NCI-H526 treated with DMSO at 0.1 percent for 48 hours (cell line): ENCODE results near the gene OR56A5.

Source experiments
- DNase-seq: peaks from one replicate; lab custom pipeline; 2025; lab: John Stamatoyannopoulos, UW

The OR56A5 gene

DNA sequence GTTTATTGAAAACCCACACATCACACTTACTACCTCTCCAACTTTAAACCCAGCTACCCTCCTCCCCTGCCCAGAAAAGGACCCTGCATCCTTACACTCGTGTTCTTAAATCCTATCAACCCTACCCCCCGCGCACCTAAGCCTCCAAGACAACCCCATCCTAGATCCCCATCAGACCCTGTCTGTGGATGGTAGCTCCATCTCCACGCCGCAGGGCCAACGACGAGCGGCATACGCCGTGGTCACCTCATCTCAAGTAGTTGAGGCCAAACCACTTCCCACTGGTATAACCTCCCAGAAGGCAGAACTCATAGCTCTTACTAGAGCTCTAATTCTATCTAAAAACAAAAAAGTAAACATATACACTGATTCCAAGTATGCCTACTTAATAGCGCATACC, 35.6 kb downstream of the OR56A5 start:
- DNase-seq, result no peak

GRCh38 chr11:5931061-5931460, 37.2 kb downstream of the OR56A5 start:
- DNase-seq, result no peak

GRCh38 chr11:5930614-5931013, 37.7 kb downstream of the OR56A5 start:
- no peak for DNase-seq

DNA sequence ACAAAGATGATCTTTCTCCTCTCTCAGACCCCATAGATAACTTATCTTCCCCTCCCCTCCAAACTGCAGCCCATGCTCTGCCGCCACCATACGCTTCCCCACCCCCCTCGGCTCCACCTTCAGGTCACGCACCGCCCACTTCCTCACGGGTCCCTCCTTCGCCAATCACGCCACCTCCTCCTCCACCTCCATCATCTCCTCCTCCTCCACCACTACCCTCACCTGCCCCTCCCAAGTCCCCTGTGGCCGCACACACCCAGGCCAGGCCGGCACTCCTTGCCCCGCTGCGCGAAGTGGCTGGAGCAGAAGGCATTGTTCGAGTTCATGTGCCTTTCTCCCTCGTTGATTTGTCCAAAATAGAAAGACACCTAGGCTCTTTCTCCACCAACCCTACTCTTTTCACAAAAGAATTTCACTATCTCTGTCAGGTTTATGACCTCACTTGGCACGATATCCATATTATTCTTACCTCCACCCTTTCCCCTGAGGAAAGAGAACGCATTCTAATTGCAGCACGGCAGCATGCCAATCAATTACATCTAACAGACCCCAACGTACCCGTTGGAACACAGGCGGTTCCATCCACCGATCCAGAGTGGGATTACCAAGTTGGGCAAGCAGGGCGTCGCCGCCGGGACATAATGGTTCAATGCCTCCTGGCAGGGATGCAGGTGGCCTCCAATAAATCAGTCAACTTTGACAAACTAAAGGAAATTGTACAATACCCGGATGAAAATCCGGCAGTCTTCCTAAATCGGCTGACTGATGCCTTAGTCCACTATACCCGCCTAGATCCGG, 38.5 kb downstream of the OR56A5 start:
- no peak for DNase-seq

- no peak for DNase-seq
Measured at GRCh38 chr11:5928811-5929210, 39.5 kb downstream of the OR56A5 start.

DNA sequence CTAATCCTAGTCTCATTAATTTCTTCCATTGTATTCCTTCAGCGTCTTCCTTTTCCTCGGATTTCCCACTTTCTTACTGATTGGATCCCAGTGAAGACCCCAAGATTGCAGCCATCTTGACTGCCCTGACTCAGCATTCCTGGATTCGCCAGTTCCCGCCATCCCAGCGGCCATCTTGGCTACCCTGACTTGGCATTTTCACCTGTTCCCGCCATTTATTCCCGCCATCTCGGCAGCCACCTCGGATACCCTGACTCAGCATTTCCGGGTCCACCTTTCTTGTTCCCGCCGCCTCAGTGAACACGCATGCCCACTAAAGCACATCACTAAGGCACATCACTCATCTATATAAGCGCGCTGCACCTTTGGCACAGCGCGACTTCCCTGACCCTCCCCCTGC, 40.0 kb downstream of the OR56A5 start:
- DNase-seq, result no peak

GRCh38 chr11:5923794-5924193, 44.5 kb downstream of the OR56A5 start:
- no peak for DNase-seq

DNA sequence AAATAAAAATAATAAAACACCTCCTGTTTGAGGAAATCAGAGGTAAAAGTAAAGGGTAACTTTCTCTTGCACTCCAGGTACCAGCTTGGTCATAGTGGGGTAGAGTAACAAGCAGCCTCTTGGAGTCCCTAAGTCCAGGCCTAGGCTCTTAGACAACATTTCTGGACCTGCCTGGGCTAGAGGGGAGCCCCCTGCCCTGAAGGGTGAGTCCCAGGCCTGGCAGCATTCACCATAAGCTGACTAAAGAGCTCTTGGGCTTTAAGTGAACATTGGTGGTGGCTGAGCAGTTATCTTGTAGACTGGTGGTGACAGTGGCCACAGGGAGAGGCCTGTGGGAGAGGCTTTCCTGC, 44.9 kb downstream of the OR56A5 start:
- DNase-seq, result no peak

DNA sequence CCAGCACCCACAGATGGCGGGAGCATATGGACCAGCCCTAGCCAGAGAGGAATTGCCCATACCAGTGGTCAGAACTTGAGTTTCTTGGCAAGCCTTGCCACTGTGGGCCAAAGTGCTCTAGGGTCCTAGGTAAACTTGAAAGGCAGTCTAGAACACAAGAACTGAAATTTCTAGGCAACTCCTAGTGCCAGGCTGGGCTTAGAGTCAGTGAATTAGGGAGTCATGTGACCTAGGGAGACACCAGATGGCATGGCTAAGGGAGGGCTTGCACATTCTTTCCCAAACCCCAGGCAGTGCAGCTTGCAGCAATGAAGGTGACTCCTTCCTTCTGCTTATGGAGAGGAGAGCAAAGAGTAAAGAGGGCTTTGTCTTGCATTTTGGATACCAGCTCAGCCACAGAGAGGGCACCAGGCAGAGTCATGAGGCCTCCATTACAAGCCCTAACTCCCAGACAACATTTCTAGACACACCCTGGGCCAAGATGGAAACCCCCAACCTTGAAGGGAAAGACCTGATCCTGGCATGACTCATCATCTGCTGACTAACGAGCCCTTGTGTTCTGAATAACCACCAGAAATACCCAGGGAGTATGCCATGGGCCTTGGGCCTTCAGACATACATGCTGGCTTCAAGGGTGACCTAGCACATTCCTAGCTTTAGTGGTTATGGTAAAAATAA, 45.4 kb downstream of the OR56A5 start:
- DNase-seq, result no peak
